Loucy (cell line): ENCODE results near the gene GLRA1.

Experiments used
- EZH2phosphoT487 ChIP-seq: fragments of 200-600 bp; IDR thresholded peaks from 2 replicates; pipeline ENCODE4 v1.6.1; 2018; ENCODE audit warnings: antibody characterized with exemption, mild to moderate bottlenecking, moderate library complexity, borderline replicate concordance
- TF ChIP-seq, protein P1 (sequence below): fragments of 200-600 bp; sonication (generic); conservative IDR thresholded peaks from 2 replicates; pipeline ENCODE4 v1.5.1; 2014; ENCODE audit warnings: mild to moderate bottlenecking, antibody characterized with exemption, low read length

DNA sequence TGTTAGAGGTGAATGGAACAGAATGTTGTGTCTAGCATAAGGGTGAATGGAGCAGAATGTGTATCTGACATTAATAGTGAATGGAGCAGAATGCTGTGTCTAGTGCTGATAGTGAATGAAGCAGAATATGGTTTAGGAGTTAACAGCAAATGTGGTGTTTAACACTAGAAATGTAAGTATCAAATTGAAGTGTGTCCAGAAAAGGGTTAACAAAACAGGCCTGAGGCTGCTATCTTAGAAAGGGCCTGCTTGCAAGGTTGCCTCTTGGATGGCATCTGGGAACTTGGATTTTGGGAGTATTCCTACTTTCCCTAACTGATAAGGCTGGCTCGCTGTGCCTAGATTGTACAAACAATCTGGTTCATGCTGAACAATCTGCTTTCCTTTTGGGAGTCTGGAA lies 76.8 kb downstream of the GLRA1 start:
- TF ChIP-seq, protein P1, sequence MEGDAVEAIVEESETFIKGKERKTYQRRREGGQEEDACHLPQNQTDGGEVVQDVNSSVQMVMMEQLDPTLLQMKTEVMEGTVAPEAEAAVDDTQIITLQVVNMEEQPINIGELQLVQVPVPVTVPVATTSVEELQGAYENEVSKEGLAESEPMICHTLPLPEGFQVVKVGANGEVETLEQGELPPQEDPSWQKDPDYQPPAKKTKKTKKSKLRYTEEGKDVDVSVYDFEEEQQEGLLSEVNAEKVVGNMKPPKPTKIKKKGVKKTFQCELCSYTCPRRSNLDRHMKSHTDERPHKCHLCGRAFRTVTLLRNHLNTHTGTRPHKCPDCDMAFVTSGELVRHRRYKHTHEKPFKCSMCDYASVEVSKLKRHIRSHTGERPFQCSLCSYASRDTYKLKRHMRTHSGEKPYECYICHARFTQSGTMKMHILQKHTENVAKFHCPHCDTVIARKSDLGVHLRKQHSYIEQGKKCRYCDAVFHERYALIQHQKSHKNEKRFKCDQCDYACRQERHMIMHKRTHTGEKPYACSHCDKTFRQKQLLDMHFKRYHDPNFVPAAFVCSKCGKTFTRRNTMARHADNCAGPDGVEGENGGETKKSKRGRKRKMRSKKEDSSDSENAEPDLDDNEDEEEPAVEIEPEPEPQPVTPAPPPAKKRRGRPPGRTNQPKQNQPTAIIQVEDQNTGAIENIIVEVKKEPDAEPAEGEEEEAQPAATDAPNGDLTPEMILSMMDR: no peak
- TF ChIP-seq EZH2phosphoT487: no peak
